Thoracic aorta (tissue), 2 donors: ENCODE data around the gene IKBKE. TPM values are rescaled to one million over a fixed set of nuclear protein-coding genes. Genes with fewer than 3 reads are reported as not detected.

Source experiments
- ATAC-seq: fragments of 150-250 bp; one replicate; pipeline ENCODE4 v1.8.0; 2017; ENCODE audit warnings: low read depth; ENCODE audit not compliant: insufficient number of reproducible peaks, low FRiP score
- DNase-seq: peaks from one replicate; pipeline ENCODE4 v3.0.0-alpha.2; 2020; ENCODE audit warnings: low spot score
- H3K27ac ChIP-seq, 2 donors: fragments of 200-600 bp; sonication (generic); 1 replicate in 1 of 2; 2 replicates in 1 of 2; pipeline ENCODE4 v1.5.1; 2016; ENCODE audit warnings: mild to moderate bottlenecking in 2 of 2, moderate library complexity in 2 of 2
- H3K27me3 ChIP-seq: fragments of 200-600 bp; sonication (generic); replicated peaks from 2 replicates; pipeline ENCODE4 v1.6.0; 2016; ENCODE audit warnings: mild to moderate bottlenecking; ENCODE audit not compliant: insufficient read depth
- H3K36me3 ChIP-seq: fragments of 200-600 bp; sonication (generic); one replicate; pipeline ENCODE4 v1.5.1; 2016
- H3K4me1 ChIP-seq, 2 donors: fragments of 200-600 bp; sonication (generic); 1 replicate in 1 of 2; 2 replicates in 1 of 2; pipeline versions ENCODE4 v1.5.1 to v1.6.0; 2016; ENCODE audit warnings: low read depth in 2 of 2, mild to moderate bottlenecking in 1 of 2; ENCODE audit not compliant: control insufficient read depth in 1 of 2
- H3K4me3 ChIP-seq: fragments of 200-600 bp; sonication (generic); 2 replicates; pipeline ENCODE4 v1.5.1; 2016; ENCODE audit warnings: mild to moderate bottlenecking
- H3K9me3 ChIP-seq: fragments of 200-600 bp; sonication (generic); 2 replicates; pipeline ENCODE4 v1.5.1; 2016
- CTCF ChIP-seq: fragments of 200-600 bp; sonication (generic); IDR thresholded peaks from one replicate; pipeline ENCODE4 v1.5.1; 2019; ENCODE audit warnings: antibody characterized with exemption
- total RNA-seq, 2 donors: library from RNA; depleted of rRNA; stranded (reverse); fragments of >200 nt; gene quantifications; one replicate each; pipeline versions ENCODE4 v1.1.0 to v1.2.3, GENCODE V29; 2016

The IKBKE gene
- 10 to 100 TPM in 1 of 2 donors, 1 to 10 TPM in 1; 5.8 to 16.1 TPM for total RNA-seq

- peak within 1 kb of the TSS; percentile 88 for H3K4me3 ChIP-seq
- no peak for DNase-seq
- peaks cover 11 to 27% of the 10 kb centered on the region in 2 donors for H3K4me1 ChIP-seq
Observed at GRCh38 chr1:206469933-206470691, at the start of gene IKBKE. IKBKE (plus strand) TSS chr1:206470476; CDS start chr1:206473228, 2,752 bp downstream.

GRCh38 chr1:206421616-206422340 lies 48.5 kb upstream of the IKBKE start:
- Histone ChIP-seq H3K27ac (no peak overlapping the region), H3K9me3 (no peaks in the 10 kb centered on the region), H3K4me3 (no peak overlapping the region), H3K36me3 (peaks cover 17% of the 10 kb centered on the region), H3K27me3 (no peaks in the 10 kb centered on the region), H3K4me1 (peaks cover 0 to 2% of the 10 kb centered on the region in 2 donors)
- ATAC-seq (no peak), DNase-seq (no peak)
- TF ChIP-seq CTCF = no peak

More at GRCh38 chr1:206469933-206470691, at the start of gene IKBKE:
- H3K27ac ChIP-seq = peak within 1 kb of the TSS in 1 of 2 donors; percentile 39
- TF ChIP-seq CTCF = peak; percentile 41
- no peaks in the 10 kb centered on the region for H3K36me3 ChIP-seq
- ATAC-seq = no peak
- no peaks in the 10 kb centered on the region for H3K27me3 ChIP-seq
- no peaks in the 10 kb centered on the region for H3K9me3 ChIP-seq

- ATAC-seq (no peak), DNase-seq (no peak)
- no peak for TF ChIP-seq CTCF
- Histone ChIP-seq H3K9me3 (no peaks in the 10 kb centered on the region), H3K36me3 (peaks cover 15% of the 10 kb centered on the region), H3K27me3 (no peaks in the 10 kb centered on the region), H3K4me3 (no peak overlapping the region), H3K27ac (no peak overlapping the region), H3K4me1 (peaks cover 0 to 2% of the 10 kb centered on the region in 2 donors)
Observed at GRCh38 chr1:206422525-206422924, 47.8 kb upstream of the IKBKE start.

GRCh38 chr1:206427291-206427690 lies 43.0 kb upstream of the IKBKE start:
- H3K36me3 ChIP-seq = peaks cover 13% of the 10 kb centered on the region
- no peaks in the 10 kb centered on the region for H3K4me1 ChIP-seq
- ATAC-seq = no peak

More at GRCh38 chr1:206427291-206427690, 43.0 kb upstream of the IKBKE start:
- no peak for TF ChIP-seq CTCF
- Histone ChIP-seq H3K9me3 (no peaks in the 10 kb centered on the region), H3K27ac (no peak overlapping the region), H3K27me3 (no peaks in the 10 kb centered on the region), H3K4me3 (no peak overlapping the region)
- DNase-seq = no peak
